Ramos (cell line): ENCODE results near the gene HIVEP2.

Experiments
- in situ Hi-C: fragments of 300-500 bp; cut with MboI; formaldehyde crosslinking; loops from one replicate; pipeline ENCODE4 v1.14.3; 2022; ENCODE audit warnings: low sequenced_read_pairs; ENCODE audit not compliant: unreplicated experiment

Gene HIVEP2

DNA sequence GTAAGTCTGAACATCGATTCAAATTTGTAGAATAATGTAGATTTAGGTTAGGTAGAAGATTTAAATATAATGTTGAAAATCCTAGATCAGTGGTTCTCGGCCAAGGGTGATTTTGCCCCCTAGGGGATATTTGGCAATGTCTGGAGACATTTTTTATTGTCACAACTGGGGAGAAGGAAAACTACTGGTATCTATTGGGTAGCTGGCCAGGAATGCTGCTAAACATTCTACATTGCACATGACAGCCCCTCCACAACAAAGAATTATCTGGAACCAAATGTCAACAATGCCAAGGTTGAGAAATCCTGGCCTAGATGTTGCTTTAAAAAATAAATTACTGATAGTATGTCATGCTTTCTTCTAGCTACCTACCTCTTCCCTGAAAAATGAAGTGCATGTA lies 76.1 kb downstream of the HIVEP2 start:
- in situ Hi-C loops: no loop called here

DNA sequence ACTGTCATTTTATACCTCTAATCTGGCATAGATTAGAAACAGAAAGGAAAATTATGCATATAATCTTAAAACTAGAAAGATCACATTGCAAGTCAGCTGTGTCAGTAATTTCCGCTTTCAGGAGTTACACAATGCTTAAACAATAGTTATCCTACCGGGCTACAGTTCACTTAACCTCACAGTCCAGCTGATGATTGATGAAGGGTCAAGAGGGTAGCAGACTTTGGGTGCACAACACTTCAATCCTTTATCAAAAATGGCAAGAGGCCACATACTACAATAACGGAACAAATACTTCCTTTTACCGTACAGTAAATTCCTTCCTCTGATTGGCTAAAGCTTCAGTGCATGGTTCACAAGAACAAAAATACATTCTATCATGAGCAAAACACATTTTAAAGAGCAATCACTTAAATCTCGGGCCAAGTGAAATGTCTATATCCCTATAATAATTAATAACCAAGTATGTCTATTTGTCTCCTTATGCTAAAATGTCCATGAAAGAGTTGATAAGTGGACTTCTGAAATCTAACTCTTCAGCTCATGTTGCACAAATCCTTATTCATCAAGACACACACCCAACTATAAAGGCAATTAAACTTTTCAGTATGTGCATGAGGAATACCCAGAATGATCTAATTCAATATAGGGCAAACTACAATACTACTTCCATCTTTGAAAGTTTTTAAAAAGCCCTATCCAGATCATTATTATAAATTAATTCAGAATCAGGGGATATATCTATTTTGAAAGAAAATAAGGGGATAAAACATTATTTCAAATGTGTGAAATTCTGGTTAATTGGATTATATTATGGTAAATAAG lies 76.8 kb downstream of the HIVEP2 start:
- in situ Hi-C loops: no loop called here

DNA sequence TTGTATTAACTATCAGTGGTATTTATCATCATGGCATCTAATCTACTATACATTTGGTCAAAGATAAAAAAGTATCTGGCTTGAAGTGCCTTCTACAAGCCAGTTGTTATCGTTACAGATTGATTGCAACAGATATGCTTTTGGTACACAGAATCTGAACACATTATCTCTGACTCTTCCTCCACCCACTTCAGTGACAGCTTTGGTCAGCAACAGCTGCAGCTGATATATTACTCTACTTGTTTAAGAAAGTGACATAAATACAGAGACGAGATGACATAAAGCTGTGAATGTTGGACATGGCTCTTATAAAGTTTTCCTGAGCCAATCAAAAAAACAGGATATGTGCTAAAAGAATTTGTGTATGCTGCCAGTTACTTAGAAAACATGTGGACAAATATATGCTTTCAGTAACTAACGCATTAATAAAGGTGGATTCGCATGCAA lies 77.6 kb downstream of the HIVEP2 start:
- in situ Hi-C loops: no loop called here

DNA sequence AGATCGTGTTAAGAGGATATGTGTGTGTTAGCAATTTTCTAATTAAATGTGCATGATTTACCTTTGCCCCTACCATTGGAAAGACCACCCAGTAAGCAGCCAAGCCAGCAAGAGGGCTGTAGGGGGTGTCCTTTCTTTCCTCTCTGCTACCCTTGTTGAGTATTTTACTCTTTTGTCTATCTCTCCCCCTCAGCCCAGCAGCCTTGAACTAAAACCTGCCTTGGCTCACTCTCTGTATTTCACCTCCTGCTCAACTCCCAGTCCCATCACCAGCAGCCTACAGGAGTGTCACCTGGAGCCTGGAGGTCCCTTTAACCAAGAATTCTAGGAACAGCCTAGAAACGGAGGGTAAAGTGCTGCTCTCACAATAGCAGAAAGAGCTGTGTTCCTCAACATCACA lies 81.0 kb downstream of the HIVEP2 start:
- in situ Hi-C loops: no loop called here

DNA sequence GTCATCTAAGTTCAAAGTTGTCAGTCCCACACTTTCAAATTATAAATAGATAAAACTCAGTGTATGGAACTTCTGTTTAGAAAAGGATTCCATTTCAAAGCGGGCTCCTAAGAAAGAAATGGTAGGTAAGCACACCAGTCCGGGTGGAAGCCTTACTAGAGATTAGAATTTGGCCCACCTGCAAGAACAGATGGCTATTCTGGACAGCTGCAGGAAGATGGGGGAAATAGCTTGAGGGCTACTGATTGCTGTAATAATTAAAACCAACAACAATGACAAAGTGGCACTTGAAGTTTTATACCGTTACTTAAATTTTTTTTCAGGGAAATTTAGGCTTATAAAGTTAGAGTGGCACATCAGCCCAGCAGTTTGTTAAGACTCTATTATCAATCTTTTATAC lies 83.3 kb downstream of the HIVEP2 start:
- in situ Hi-C loops: no loop called here

DNA sequence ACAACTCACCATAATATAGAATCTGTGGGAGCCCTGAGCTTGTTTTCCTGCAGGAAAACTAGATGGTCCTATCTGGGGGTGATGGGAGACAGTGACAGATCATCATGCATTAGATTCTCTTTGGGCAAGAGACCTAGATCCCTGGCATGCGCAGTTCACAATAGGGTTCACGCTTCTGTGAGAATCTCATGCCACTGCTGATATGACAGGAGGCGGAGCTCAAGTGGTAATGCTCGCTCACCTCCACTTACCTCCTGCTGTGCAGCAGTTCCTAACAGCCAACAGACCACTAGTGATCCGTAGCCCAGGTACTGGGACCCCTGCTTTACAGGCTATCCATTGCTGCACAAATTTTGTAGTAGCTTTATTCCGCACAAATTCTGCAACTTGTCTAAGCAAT lies 84.5 kb downstream of the HIVEP2 start:
- in situ Hi-C loops: no loop called here

DNA sequence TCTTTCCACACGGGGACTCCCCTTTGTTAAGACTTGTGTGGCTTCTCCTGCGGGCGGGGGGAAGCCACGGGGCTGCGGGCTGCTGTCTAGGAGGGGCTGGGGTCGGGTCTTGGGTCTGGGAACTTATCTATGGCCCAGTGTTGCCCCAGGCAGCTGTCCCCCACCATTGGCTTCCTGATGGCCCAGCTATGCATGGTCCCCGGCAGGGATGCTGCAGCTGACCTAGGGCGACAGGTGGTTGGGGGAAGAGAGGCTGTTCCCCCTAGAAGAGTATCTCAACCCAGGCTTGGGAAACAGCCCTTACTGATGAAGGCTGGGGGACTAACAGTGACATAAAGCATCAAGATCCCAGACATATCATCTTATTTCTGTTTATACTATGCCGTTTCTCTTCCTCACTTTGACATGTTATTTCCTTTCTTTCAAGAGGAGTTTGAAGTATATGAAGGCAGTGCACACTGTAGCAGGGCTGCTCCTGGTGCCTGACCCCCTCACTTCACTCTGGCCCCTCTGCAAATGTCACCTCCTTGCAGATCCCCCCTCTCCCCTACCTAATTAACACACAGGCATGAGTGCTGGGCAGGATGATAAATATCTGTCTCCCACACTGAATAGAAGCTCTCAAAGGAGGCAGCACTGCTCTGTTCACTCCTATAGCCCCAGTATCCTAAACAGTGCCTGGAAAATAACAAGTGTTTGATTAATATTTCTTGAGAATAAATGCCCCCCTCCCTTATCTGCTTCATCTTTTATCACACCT lies 87.0 kb downstream of the HIVEP2 start:
- in situ Hi-C loops: loop anchor here (10.0 kb wide), 1 partner anchor 87 kb away; the partner anchor contains the start of gene HIVEP2

DNA sequence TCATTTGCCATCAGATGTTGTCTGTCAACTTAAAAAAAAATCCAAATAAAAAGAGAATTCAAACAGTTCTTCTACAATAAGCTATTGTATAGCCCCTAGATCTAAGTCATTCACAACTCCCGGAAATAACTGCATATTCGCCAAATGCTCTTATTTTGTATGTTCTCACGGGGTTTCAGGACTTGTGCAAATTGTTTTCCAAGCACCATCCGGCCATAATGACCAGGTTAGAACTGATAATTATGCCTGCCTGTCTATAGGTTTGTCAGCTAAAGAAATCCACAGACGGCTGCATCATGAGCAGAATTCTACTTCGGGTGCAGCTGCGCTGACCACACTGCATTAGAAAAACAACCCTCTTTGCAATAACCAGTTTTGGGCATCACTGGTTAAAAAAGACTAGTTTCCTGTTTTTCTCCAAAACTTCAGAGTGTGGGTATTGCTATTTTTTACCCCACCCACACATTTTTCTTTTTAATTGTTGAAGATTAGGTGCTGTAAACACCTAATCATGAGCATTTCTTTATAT lies 87.7 kb downstream of the HIVEP2 start:
- in situ Hi-C loops: loop anchor here (10.0 kb wide), 1 partner anchor 88 kb away; the partner anchor contains the start of gene HIVEP2

DNA sequence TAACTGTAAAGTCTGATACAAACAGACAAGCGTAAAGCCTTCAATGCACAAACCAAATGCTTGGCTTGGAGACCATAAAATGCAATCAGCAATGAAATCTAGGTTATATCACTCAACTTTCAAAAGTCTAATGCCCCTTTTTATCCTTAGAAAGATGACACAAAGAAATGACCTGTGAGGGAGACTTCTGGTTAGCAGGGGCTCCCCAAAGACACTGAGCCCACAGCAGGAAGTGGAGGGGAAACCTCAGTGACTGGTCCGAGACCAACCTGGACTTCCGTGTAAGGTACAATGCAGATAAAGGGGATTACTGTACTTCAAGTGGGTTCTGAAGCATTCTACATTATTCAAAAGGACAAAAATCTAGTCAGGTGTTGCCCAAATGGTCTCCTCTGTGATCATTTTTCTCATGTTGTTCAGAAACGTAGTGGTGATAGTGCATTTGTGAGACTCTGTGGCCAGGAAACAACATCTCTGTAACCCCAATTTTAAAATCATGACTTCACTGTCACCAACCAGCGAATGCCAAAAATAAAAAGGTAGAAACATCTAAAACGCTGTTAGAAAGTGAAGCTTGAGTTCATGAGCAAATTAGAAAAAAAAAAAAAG lies 88.2 kb downstream of the HIVEP2 start:
- in situ Hi-C loops: loop anchor here (10.0 kb wide), 1 partner anchor 88 kb away; the partner anchor contains the start of gene HIVEP2

DNA sequence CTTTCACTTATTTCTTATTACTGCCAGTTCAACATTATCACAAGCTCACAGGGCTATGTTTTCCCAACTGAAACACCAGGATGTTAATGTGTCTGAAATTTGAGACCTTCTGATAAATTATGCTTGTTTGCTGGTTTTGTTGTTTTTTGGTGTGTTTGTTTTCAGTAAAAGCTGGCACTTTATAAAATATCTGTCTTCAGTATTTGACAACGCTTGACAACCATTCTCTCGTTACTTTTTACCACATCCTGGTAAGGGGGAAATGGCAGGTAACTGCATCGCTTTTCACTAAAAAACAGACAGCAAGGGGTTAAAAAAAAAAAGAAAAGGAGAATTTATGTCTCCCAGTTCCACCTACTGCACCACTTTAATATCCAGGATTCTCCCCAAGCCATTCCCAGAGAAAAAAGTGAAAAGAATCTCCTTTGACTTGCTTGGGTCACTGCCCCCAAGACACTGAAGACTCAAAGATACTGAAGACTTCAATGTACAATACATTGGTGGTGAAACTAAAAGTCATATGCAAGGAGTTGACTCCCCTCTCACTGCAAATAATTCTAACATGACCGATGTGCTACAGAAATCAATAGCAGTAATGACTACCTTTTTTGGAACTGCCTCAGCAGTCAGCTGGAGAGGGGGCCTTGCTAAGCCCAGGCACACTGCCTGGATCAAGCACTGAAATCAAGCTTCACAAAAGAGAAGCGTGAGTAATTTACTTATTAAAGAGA lies 88.9 kb downstream of the HIVEP2 start:
- in situ Hi-C loops: loop anchor here (10.0 kb wide), 1 partner anchor 89 kb away; the partner anchor contains the start of gene HIVEP2

DNA sequence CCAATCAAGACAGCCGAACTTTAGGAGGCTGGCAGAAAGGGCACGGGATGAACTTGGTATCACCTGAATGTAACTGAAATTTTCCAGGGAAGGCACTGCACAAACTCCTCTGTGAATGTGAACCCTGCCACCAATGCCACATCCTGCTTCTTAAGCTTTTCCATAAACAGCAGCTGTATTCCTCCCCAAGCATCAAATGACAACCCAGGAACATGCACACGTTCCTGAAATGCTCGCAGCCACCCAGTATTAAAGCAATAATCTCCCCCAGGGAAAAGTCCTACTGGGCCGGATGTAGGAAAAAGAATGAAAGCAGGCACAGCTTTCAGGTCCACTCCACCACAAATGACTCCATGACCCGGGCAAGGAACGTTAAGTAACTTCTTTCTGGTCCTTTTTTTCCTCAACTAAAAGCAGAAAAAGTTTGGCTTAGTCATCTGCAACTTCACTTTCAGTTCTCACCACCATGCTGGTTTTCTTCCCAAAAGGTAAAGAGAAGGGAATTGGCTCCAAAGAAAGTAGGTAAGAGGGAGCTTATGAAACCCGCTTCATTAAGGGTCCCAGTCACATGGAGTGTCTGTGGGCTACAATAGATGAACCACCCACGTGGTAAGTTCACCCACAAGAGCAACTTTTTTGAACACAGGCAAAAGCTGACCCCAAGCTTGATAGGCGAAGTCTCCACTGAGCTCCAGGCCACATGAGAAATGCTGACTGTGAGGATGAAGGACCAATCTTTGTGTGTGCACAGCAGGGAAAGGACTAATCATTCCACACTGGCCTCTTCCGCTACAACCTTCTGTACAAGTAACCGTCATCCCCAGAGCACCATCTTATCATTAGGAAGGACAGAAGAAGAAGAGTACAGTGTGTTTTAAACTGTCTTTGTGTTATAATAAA lies 90.1 kb downstream of the HIVEP2 start:
- in situ Hi-C loops: loop anchor here (10.0 kb wide), 1 partner anchor 90 kb away; the partner anchor contains the start of gene HIVEP2

DNA sequence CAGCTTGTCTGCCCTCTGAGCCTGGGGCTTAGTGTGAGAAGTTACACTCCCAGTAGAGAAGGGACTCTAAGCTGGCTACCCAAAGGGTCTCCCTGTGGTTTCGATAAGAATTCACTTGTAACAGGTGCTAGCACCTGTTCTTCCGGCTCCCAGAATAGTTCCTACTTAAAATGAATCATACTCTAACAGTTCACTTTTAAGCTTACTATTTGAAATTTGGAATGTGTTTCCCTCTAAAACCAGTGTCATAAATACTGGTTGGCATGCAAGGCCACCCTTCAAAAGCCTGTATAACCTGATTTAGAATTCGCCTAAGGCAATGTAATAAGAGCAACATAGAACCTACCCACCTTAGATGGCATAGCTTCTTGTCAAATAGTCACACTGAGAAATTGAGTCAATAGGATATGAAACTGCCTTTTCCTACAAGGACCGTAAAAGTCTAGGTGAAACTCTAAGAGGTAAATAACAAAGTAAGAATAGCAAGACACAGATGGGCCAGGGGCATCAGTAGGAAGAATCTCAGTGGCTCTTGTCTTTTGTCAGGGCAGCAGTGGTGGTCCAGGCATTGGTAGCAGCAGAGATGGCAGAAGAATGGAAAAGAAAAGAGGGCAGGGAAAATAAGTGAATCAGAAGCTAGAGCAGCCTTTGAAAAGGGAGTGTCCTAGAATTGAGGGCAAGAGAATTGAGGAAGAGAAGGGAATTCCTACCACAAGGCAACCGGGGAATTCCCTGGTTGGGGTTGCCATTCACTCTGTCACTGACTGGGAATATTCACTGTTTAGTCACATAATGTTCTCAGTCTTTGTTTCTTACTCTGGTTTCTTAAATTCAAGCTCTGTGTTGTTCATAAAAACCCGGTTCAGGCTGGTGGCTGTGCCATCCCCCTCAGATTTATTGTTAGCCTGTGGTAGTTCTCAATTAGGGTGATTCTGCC lies 91.5 kb downstream of the HIVEP2 start:
- in situ Hi-C loops: loop anchor here (10.0 kb wide), 1 partner anchor 91 kb away; the partner anchor contains the start of gene HIVEP2

DNA sequence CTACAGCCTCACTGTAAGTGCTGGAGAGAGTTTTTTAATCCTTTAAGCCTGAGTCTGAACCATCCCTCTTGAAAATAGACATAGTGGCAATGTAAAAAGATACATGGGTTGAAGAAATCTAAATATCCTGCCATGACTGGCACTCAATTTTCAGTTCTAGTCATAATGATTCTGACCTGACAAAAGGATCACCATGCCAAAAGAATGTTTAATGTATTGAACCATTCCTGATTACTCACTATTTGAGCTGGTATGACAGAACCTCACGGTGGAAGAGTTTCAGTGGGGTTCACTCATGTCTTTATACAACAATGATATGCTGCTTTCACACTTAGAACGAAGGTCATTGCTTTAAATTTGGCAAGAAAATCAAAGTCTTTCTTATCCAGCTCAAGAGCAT lies 93.4 kb downstream of the HIVEP2 start:
- in situ Hi-C loops: loop anchor here (10.0 kb wide), 1 partner anchor 93 kb away; the partner anchor contains the start of gene HIVEP2

DNA sequence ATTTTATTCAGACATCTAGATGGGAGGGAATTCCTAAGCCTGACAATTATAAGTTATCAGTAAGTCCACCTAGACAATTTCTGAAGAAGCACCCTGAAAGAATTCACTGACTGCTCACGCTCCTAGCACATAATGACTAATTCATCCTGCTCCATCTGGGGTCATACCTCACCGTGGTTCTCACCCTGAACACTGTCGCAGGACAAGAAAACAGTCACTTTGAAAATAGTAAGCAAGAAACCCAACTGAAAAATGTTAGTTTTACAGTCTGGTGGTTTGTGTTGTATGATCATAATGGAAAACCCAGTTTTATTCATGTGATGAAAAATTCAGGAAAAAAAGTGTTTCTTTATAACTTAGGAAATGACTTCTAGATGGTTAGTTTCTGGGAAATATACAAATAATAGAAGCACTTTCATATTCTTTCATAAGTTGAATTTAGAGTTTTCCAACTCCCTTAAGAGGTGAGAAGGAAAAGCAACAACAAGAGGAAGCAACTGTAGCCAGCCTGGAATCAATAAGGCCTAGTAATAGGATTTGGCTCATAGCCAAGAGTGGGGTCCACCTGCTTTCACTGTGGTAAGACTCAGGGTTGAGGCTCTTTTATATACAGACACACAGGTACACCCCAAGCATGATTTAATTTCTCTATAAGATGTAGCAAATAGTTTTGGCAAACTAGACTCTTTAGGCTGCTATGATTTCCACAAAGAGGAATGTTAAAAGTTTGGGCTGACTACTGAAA lies 94.1 kb downstream of the HIVEP2 start:
- in situ Hi-C loops: loop anchor here (10.0 kb wide), 1 partner anchor 94 kb away; the partner anchor contains the start of gene HIVEP2

DNA sequence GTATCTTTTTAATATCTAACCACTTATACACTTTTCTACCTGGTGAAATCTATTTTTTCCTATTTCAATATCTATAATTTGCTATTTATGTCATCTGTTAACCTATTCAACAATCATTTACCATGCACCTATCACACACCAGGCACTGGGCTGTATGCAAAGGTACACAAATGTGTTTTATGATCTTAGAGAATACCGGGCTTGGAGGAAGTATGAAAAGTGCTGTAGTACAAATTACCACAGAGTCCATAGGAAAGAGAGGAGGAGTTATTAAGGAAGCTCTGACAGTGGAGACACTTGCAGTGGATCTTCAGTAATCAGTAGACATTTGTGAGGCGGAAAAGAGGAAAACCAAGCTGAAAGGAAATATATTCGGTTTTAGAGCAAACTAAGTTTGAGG lies 96.0 kb downstream of the HIVEP2 start:
- in situ Hi-C loops: no loop called here

DNA sequence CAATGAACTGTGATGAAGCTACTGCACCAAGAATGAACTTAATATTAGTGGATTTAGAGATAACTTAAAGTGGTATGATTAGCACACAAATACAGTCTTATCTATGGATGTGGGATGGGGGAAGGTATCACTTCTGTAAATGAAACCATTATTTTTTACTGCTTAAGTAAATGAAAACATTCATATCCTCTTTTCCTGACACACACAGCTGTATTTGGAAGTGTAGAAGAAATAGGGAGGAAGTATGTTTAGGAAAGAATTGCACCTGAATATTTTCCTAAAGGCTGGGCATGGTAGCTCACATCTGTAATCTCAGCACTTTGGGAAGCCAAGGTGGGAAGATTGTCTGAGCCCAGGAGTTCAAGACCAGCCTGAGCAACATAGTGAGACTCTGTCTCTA lies 96.8 kb downstream of the HIVEP2 start:
- in situ Hi-C loops: no loop called here

DNA sequence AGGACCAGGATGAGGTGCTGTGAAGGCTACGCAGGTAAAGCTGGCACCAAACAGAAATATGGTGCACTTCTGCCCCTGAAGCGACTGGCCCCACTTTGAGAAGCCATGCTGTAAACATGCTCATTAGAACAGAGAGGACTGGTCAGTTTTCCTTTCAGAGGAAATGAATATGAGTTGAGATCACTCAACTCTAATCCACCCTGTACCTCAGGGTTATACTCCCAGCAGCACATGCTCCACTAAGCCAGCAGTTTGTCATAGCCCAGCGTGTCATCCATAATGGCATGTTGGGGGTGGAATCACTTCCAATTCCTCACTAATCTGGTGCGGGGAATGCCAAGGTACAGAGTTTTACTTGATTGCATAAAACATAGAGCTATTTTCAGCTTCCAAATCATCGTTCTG lies 98.1 kb downstream of the HIVEP2 start:
- in situ Hi-C loops: no loop called here
